GM23338 (cell line): ENCODE data around the gene ELF5. TPM values are rescaled to one million over a fixed set of nuclear protein-coding genes. Genes with fewer than 3 reads are reported as not detected.

Experiments
- ATAC-seq: fragments of 200-7000 bp; cut with Tn5 transposase; 3 replicates; pipeline ENCODE4 v1.9.1; 2020
- DNase-seq: peaks from one replicate; pipeline ENCODE4 v3.0.0-alpha.2; 2015; ENCODE audit warnings: low spot score
- H2AFZ ChIP-seq: fragments of 200-600 bp; sonication (generic); 2 replicates; pipeline ENCODE4 v1.8.0; 2016; ENCODE audit warnings: antibody characterized with exemption, mild to moderate bottlenecking, moderate library complexity
- H3F3A ChIP-seq: fragments of 200-600 bp; sonication (generic); replicated peaks from 2 replicates; pipeline ENCODE4 v1.8.0; 2017; ENCODE audit warnings: antibody characterized with exemption, mixed run types, low read depth
- H3K27ac ChIP-seq: fragments of 200-600 bp; sonication (generic); 2 replicates; pipeline ENCODE4 v1.6.1; 2016; ENCODE audit warnings: low read depth
- H3K27me3 ChIP-seq: fragments of 200-600 bp; sonication (generic); 2 replicates; pipeline ENCODE4 v1.8.0; 2016; ENCODE audit warnings: mild to moderate bottlenecking, mixed run types, moderate library complexity; ENCODE audit not compliant: insufficient read depth
- H3K36me3 ChIP-seq: fragments of 200-600 bp; sonication (generic); 2 replicates; pipeline ENCODE4 v1.8.0; 2016; ENCODE audit warnings: mild to moderate bottlenecking; ENCODE audit not compliant: insufficient read depth
- H3K4me1 ChIP-seq: fragments of 200-600 bp; sonication (generic); 2 replicates; pipeline ENCODE4 v1.8.0; 2016; ENCODE audit warnings: mild to moderate bottlenecking, moderate library complexity; ENCODE audit not compliant: insufficient read depth
- H3K4me2 ChIP-seq: fragments of 200-600 bp; sonication (generic); 2 replicates; pipeline ENCODE4 v1.7.1; 2017; ENCODE audit warnings: mixed run types
- H3K4me3 ChIP-seq: fragments of 200-600 bp; sonication (generic); 2 replicates; pipeline ENCODE4 v1.6.1; 2016; ENCODE audit warnings: mixed run types
- H3K79me2 ChIP-seq: fragments of 200-600 bp; sonication (generic); replicated peaks from 2 replicates; pipeline ENCODE4 v1.8.0; 2017; ENCODE audit warnings: mild to moderate bottlenecking; ENCODE audit not compliant: insufficient read depth
- H3K9me2 ChIP-seq: fragments of 200-600 bp; sonication (generic); 2 replicates; pipeline ENCODE4 v1.8.0; 2017; ENCODE audit not compliant: insufficient read depth
- H4K20me1 ChIP-seq: fragments of 200-600 bp; sonication (generic); replicated peaks from 2 replicates; pipeline ENCODE4 v1.8.0; 2017; ENCODE audit warnings: mild to moderate bottlenecking; ENCODE audit not compliant: insufficient read depth
- H3K27ac Mint-ChIP-seq: 2 replicates; pipeline ENCODE4 v1.8.0; 2020; ENCODE audit warnings: inconsistent platforms, mild to moderate bottlenecking, moderate library complexity, mixed read lengths
- H3K27me3 Mint-ChIP-seq: 3 replicates; pipeline ENCODE4 v1.8.0; 2022; ENCODE audit warnings: low read depth, mild to moderate bottlenecking, moderate library complexity, mixed read lengths, inconsistent platforms; ENCODE audit not compliant: insufficient read depth, poor library complexity
- H3K36me3 Mint-ChIP-seq: 3 replicates; pipeline ENCODE4 v1.8.0; 2021; ENCODE audit warnings: low read depth, mild to moderate bottlenecking, inconsistent platforms, moderate library complexity, mixed read lengths
- H3K4me1 Mint-ChIP-seq: 3 replicates; pipeline ENCODE4 v1.8.0; 2020; ENCODE audit warnings: mild to moderate bottlenecking, inconsistent platforms, mixed read lengths
- H3K4me3 Mint-ChIP-seq: 3 replicates; pipeline ENCODE4 v1.8.0; 2021; ENCODE audit warnings: moderate library complexity, mild to moderate bottlenecking, inconsistent platforms, mixed read lengths
- H3K9me3 Mint-ChIP-seq: 3 replicates; pipeline ENCODE4 v1.8.0; 2020; ENCODE audit warnings: moderate library complexity, mild to moderate bottlenecking, inconsistent platforms, mixed read lengths
- CREB1 ChIP-seq: fragments of 250-450 bp; sonication (Bioruptor Pico); IDR thresholded peaks from 2 replicates; pipeline ENCODE4 v1.5.0; 2020; ENCODE audit warnings: low read depth, mild to moderate bottlenecking, moderate library complexity
- EZH2 ChIP-seq: fragments of 200-600 bp; sonication (generic); IDR thresholded peaks from one replicate; pipeline ENCODE4 v1.8.0; 2017; ENCODE audit warnings: antibody characterized with exemption, mild to moderate bottlenecking, low read depth; ENCODE audit not compliant: unreplicated experiment
- EZH2phosphoT487 ChIP-seq: fragments of 200-600 bp; sonication (generic); IDR thresholded peaks from one replicate; pipeline ENCODE4 v1.8.1; 2018; ENCODE audit warnings: antibody characterized with exemption; ENCODE audit not compliant: unreplicated experiment
- JUNB ChIP-seq: IDR thresholded peaks from one replicate; pipeline ENCODE4 v1.6.1; 2016; ENCODE audit warnings: antibody characterized with exemption; ENCODE audit not compliant: unreplicated experiment
- NANOG ChIP-seq: IDR thresholded peaks from 2 replicates; pipeline ENCODE4 v1.6.1; 2016; ENCODE audit warnings: antibody characterized with exemption, borderline replicate concordance
- POLR2AphosphoS5 ChIP-seq: IDR thresholded peaks from 2 replicates; pipeline ENCODE4 v1.6.1; 2016; ENCODE audit warnings: antibody characterized with exemption, low read depth
- STAT1 ChIP-seq: IDR thresholded peaks from one replicate; pipeline ENCODE4 v1.6.1; 2016; ENCODE audit warnings: antibody characterized with exemption; ENCODE audit not compliant: unreplicated experiment
- ZNF114 ChIP-seq: fragments of 250-450 bp; sonication (Bioruptor Pico); IDR thresholded peaks from 2 replicates; pipeline ENCODE4 v1.5.0; 2020; ENCODE audit warnings: mild to moderate bottlenecking, moderate library complexity
- ZNF331 ChIP-seq: fragments of 250-450 bp; sonication (Bioruptor Pico); IDR thresholded peaks from 2 replicates; pipeline ENCODE4 v1.5.0; 2020; ENCODE audit warnings: low read depth, mild to moderate bottlenecking, moderate library complexity
- polyA plus RNA-seq: library from polyadenylated mRNA; unstranded; fragments of >200 nt; fragmentation: Nextera tagmentation; extraction: Ambion mirVana; gene quantifications from 2 replicates; pipeline ENCODE4 v1.2.1, GENCODE V29; 2016
- total RNA-seq: library from RNA; depleted of rRNA; stranded (reverse); fragments of >200 nt; shearing (Covaris generic); gene quantifications from 2 replicates; pipeline ENCODE4 v1.2.3, GENCODE V29; 2014
- TF ChIP-seq, protein P1 (sequence below): fragments of 250-450 bp; sonication (Bioruptor Pico); IDR thresholded peaks from 2 replicates; pipeline ENCODE4 v1.5.0; 2020; ENCODE audit warnings: mild to moderate bottlenecking, moderate library complexity
- TF ChIP-seq, protein P2 (sequence below): IDR thresholded peaks from 2 replicates; pipeline ENCODE4 v1.6.1; 2016; ENCODE audit warnings: antibody characterized with exemption
- TF ChIP-seq, protein P3 (sequence below): IDR thresholded peaks from one replicate; pipeline ENCODE4 v1.6.1; 2018; ENCODE audit warnings: antibody characterized with exemption; ENCODE audit not compliant: unreplicated experiment
- TF ChIP-seq, protein P4 (sequence below), 2 experiments: fragments of 200-600 bp in 1 of 2; sonication (generic) in 1 of 2; conservative IDR thresholded peaks; 2 replicates each; pipeline versions ENCODE4 v1.5.1 to v1.6.1; 2016 to 2017; ENCODE audit warnings: antibody characterized with exemption in 2 of 2, low read depth in 2 of 2, mild to moderate bottlenecking in 2 of 2, moderate library complexity in 1 of 2

Gene ELF5
- total and polyA plus RNA-seq, 2 experiments from 2014 or later: not detected

DNA sequence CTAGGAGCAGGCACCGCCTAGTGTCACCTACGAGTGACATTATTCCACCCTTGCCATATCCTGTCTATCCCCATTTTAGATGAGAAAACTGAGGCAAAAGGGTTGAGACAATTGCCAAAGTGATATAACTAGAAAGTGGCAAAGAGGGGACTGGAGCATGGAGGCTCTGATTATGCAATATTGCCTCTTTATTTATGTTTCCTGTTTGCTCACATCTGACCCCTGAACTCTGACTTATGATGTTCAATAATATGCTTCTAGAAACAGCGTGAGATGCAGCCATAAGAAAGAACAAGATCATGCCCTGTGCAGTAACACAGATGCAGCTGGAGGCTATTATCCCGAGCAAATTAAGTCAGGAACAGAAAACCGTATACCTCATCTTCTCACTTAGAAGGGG is 7.7 kb downstream of the ELF5 start:
- Mint-ChIP-seq H3K27me3 (peaks cover 4% of the 10 kb centered on the region), H3K4me3 (no peak overlapping the region), H3K9me3 (no peaks in the 10 kb centered on the region), H3K27ac (no peak overlapping the region), H3K4me1 (no peaks in the 10 kb centered on the region), H3K36me3 (no peaks in the 10 kb centered on the region)
- no peak overlapping the region for H3K27ac ChIP-seq
- ATAC-seq: no peak
- H3K36me3 ChIP-seq: no peaks in the 10 kb centered on the region
- no peak overlapping the region for H2AFZ ChIP-seq
- no peaks in the 10 kb centered on the region for H3K27me3 ChIP-seq
- no peak overlapping the region for H3K4me3 ChIP-seq
- no peaks in the 10 kb centered on the region for H3K79me2 ChIP-seq
- H4K20me1 ChIP-seq: no peaks in the 10 kb centered on the region
- DNase-seq: no peak
- TF ChIP-seq, protein P1, sequence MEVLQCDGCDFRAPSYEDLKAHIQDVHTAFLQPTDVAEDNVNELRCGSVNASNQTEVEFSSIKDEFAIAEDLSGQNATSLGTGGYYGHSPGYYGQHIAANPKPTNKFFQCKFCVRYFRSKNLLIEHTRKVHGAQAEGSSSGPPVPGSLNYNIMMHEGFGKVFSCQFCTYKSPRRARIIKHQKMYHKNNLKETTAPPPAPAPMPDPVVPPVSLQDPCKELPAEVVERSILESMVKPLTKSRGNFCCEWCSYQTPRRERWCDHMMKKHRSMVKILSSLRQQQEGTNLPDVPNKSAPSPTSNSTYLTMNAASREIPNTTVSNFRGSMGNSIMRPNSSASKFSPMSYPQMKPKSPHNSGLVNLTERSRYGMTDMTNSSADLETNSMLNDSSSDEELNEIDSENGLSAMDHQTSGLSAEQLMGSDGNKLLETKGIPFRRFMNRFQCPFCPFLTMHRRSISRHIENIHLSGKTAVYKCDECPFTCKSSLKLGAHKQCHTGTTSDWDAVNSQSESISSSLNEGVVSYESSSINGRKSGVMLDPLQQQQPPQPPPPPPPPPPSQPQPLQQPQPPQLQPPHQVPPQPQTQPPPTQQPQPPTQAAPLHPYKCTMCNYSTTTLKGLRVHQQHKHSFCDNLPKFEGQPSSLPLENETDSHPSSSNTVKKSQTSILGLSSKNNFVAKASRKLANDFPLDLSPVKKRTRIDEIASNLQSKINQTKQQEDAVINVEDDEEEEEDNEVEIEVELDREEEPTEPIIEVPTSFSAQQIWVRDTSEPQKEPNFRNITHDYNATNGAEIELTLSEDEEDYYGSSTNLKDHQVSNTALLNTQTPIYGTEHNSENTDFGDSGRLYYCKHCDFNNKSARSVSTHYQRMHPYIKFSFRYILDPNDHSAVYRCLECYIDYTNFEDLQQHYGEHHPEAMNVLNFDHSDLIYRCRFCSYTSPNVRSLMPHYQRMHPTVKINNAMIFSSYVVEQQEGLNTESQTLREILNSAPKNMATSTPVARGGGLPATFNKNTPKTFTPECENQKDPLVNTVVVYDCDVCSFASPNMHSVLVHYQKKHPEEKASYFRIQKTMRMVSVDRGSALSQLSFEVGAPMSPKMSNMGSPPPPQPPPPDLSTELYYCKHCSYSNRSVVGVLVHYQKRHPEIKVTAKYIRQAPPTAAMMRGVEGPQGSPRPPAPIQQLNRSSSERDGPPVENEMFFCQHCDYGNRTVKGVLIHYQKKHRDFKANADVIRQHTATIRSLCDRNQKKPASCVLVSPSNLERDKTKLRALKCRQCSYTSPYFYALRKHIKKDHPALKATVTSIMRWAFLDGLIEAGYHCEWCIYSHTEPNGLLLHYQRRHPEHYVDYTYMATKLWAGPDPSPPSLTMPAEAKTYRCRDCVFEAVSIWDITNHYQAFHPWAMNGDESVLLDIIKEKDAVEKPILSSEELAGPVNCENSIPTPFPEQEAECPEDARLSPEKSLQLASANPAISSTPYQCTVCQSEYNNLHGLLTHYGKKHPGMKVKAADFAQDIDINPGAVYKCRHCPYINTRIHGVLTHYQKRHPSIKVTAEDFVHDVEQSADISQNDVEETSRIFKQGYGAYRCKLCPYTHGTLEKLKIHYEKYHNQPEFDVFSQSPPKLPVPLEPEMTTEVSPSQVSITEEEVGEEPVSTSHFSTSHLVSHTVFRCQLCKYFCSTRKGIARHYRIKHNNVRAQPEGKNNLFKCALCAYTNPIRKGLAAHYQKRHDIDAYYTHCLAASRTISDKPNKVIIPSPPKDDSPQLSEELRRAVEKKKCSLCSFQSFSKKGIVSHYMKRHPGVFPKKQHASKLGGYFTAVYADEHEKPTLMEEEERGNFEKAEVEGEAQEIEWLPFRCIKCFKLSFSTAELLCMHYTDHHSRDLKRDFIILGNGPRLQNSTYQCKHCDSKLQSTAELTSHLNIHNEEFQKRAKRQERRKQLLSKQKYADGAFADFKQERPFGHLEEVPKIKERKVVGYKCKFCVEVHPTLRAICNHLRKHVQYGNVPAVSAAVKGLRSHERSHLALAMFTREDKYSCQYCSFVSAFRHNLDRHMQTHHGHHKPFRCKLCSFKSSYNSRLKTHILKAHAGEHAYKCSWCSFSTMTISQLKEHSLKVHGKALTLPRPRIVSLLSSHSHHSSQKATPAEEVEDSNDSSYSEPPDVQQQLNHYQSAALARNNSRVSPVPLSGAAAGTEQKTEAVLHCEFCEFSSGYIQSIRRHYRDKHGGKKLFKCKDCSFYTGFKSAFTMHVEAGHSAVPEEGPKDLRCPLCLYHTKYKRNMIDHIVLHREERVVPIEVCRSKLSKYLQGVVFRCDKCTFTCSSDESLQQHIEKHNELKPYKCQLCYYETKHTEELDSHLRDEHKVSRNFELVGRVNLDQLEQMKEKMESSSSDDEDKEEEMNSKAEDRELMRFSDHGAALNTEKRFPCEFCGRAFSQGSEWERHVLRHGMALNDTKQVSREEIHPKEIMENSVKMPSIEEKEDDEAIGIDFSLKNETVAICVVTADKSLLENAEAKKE (CRISPR knock-in tag): no peak
- no peak for TF ChIP-seq CREB1 (CRISPR knock-in tag)
- TF ChIP-seq POLR2AphosphoS5: no peak
- TF ChIP-seq JUNB: no peak
- no peak for TF ChIP-seq EZH2
- TF ChIP-seq STAT1: no peak
- TF ChIP-seq, protein P2, sequence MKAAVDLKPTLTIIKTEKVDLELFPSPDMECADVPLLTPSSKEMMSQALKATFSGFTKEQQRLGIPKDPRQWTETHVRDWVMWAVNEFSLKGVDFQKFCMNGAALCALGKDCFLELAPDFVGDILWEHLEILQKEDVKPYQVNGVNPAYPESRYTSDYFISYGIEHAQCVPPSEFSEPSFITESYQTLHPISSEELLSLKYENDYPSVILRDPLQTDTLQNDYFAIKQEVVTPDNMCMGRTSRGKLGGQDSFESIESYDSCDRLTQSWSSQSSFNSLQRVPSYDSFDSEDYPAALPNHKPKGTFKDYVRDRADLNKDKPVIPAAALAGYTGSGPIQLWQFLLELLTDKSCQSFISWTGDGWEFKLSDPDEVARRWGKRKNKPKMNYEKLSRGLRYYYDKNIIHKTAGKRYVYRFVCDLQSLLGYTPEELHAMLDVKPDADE: no peak
- TF ChIP-seq ZNF331 (CRISPR knock-in tag): no peak
- TF ChIP-seq, protein P3, sequence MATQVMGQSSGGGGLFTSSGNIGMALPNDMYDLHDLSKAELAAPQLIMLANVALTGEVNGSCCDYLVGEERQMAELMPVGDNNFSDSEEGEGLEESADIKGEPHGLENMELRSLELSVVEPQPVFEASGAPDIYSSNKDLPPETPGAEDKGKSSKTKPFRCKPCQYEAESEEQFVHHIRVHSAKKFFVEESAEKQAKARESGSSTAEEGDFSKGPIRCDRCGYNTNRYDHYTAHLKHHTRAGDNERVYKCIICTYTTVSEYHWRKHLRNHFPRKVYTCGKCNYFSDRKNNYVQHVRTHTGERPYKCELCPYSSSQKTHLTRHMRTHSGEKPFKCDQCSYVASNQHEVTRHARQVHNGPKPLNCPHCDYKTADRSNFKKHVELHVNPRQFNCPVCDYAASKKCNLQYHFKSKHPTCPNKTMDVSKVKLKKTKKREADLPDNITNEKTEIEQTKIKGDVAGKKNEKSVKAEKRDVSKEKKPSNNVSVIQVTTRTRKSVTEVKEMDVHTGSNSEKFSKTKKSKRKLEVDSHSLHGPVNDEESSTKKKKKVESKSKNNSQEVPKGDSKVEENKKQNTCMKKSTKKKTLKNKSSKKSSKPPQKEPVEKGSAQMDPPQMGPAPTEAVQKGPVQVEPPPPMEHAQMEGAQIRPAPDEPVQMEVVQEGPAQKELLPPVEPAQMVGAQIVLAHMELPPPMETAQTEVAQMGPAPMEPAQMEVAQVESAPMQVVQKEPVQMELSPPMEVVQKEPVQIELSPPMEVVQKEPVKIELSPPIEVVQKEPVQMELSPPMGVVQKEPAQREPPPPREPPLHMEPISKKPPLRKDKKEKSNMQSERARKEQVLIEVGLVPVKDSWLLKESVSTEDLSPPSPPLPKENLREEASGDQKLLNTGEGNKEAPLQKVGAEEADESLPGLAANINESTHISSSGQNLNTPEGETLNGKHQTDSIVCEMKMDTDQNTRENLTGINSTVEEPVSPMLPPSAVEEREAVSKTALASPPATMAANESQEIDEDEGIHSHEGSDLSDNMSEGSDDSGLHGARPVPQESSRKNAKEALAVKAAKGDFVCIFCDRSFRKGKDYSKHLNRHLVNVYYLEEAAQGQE: no peak
- no peak for TF ChIP-seq EZH2phosphoT487
- no peak for TF ChIP-seq ZNF114 (CRISPR knock-in tag)
- no peak for TF ChIP-seq NANOG
- TF ChIP-seq, protein P4, sequence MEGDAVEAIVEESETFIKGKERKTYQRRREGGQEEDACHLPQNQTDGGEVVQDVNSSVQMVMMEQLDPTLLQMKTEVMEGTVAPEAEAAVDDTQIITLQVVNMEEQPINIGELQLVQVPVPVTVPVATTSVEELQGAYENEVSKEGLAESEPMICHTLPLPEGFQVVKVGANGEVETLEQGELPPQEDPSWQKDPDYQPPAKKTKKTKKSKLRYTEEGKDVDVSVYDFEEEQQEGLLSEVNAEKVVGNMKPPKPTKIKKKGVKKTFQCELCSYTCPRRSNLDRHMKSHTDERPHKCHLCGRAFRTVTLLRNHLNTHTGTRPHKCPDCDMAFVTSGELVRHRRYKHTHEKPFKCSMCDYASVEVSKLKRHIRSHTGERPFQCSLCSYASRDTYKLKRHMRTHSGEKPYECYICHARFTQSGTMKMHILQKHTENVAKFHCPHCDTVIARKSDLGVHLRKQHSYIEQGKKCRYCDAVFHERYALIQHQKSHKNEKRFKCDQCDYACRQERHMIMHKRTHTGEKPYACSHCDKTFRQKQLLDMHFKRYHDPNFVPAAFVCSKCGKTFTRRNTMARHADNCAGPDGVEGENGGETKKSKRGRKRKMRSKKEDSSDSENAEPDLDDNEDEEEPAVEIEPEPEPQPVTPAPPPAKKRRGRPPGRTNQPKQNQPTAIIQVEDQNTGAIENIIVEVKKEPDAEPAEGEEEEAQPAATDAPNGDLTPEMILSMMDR (conservative IDR thresholded peaks at IDR 0.05; ENCODE audit: low read depth in 2 of 2): no peak
- no peaks in the 10 kb centered on the region for H3K4me1 ChIP-seq
- H3F3A ChIP-seq: no peaks in the 10 kb centered on the region
- no peak overlapping the region for H3K4me2 ChIP-seq
- H3K9me2 ChIP-seq: no peaks in the 10 kb centered on the region
